ENCODE data around the gene TIGD3. TPM values are rescaled to one million over a fixed set of nuclear protein-coding genes. Genes with fewer than 3 reads are reported as not detected.

Gene TIGD3
- total and polyA plus RNA-seq, 2 of the 13 experiments (the other 11 are each of a cell fraction or from before 2014, with no cell fraction given): 0.49 to 4.9 TPM

GRCh38 chr11:65354265-65355012 is at the start of gene TIGD3 (continued):
- TF ChIP-seq GABPB1 (CRISPR knock-in tag; IDR thresholded peaks at IDR 0.05) (peak; percentile 48; the same call in 1 of the 2 replicates), ZNF709 (CRISPR knock-in tag; IDR thresholded peaks at IDR 0.05) (no peak), ZNF629 (CRISPR knock-in tag; conservative IDR thresholded peaks at IDR 0.05) (no peak), SATB2 (CRISPR knock-in tag; IDR thresholded peaks at IDR 0.05) (no peak), EED (CRISPR knock-in tag; IDR thresholded peaks at IDR 0.05) (no peak), ZNF839 (CRISPR knock-in tag; IDR thresholded peaks at IDR 0.05; ENCODE audit: borderline replicate concordance) (no peak), ZNF230 (CRISPR knock-in tag; IDR thresholded peaks at IDR 0.05) (no peak), NFRKB (IDR thresholded peaks at IDR 0.05) (no peak), ZNF639 (CRISPR knock-in tag; conservative IDR thresholded peaks at IDR 0.05) (no peak; the same call in 1 of the 2 replicates), KMT2B (CRISPR knock-in tag; IDR thresholded peaks at IDR 0.05) (no peak), CREBL2 (CRISPR knock-in tag; IDR thresholded peaks at IDR 0.05; ENCODE audit: borderline replicate concordance) (no peak), ZNF678 (CRISPR knock-in tag; IDR thresholded peaks at IDR 0.05) (no peak), STAT6 (CRISPR knock-in tag; IDR thresholded peaks at IDR 0.05; ENCODE audit: borderline replicate concordance) (no peak), KMT2A (CRISPR knock-in tag; IDR thresholded peaks at IDR 0.05) (peak; percentile 33; the same call in 1 of the 2 replicates), ZNF543 (CRISPR knock-in tag; IDR thresholded peaks at IDR 0.05) (no peak; the same call in 1 of the 2 replicates), SMARCE1 (IDR thresholded peaks at IDR 0.05; ENCODE audit: borderline replicate concordance) (no peak), SETDB1 (CRISPR knock-in tag; IDR thresholded peaks at IDR 0.05; ENCODE audit: borderline replicate concordance) (no peak), AGO2 (optimal IDR thresholded peaks at IDR 0.05; ENCODE audit: low read depth, low read length) (peak; percentile 90), ZNF781 (CRISPR knock-in tag; IDR thresholded peaks at IDR 0.05; ENCODE audit: borderline replicate concordance, not compliant biosample characterization) (no peak), HMGXB4 (CRISPR knock-in tag; IDR thresholded peaks at IDR 0.05; ENCODE audit: borderline replicate concordance in 1 of 2, low read depth in 1 of 2) (peak in 1 of 2 experiments; percentile 42; a peak in 1 of 4 replicates), ZNF335 (CRISPR knock-in tag; IDR thresholded peaks at IDR 0.05) (no peak; the same call in 1 of the 2 replicates), RNF219 (CRISPR knock-in tag; IDR thresholded peaks at IDR 0.05) (no peak)
